HUES64 (cell line): Measurements from ENCODE around the gene RPL29.

Experiments
- H3K27ac ChIP-seq: 2 replicates; pipeline ENCODE4 v1.7.0; 2013; ENCODE audit warnings: low read depth, low read length, inconsistent platforms
- H3K27me3 ChIP-seq: 2 replicates; pipeline ENCODE4 v1.6.1; 2013; ENCODE audit warnings: mild to moderate bottlenecking, low read length; ENCODE audit not compliant: insufficient read depth
- H3K36me3 ChIP-seq: 2 replicates; pipeline ENCODE4 v1.6.1; 2013; ENCODE audit warnings: mild to moderate bottlenecking, low read length; ENCODE audit not compliant: insufficient read depth
- H3K4me1 ChIP-seq: 2 replicates; pipeline ENCODE4 v1.6.1; 2013; ENCODE audit warnings: mild to moderate bottlenecking, low read length, moderate library complexity; ENCODE audit not compliant: insufficient read depth
- H3K4me3 ChIP-seq: 2 replicates; pipeline ENCODE4 v1.5.1; 2013; ENCODE audit warnings: mild to moderate bottlenecking, low read length, moderate library complexity
- H3K9ac ChIP-seq: 2 replicates; pipeline ENCODE4 v1.6.1; 2013; ENCODE audit warnings: mild to moderate bottlenecking, low read depth, low read length
- H3K9me3 ChIP-seq: 2 replicates; pipeline ENCODE4 v1.6.1; 2013; ENCODE audit warnings: low read depth, low read length; ENCODE audit not compliant: insufficient read depth
- WGBS: fragments of 150-250, 120-280 bp; methylation state at CpG from one replicate; pipeline ENCODE4 v1.1.7; 2013; ENCODE audit warnings: missing lambda C conversion rate; 5-methylcytosine and 5-hydroxymethylcytosine counted together

RPL29 gene

GRCh38 chr3:51988286-51989146 lies 7.2 kb downstream of the RPL29 start:
- H3K36me3 ChIP-seq, result peaks cover 22% of the 10 kb centered on the region
- no peaks in the 10 kb centered on the region for H3K9me3 ChIP-seq
- no peak overlapping the region for H3K27ac ChIP-seq
- H3K27me3 ChIP-seq, result no peaks in the 10 kb centered on the region
- H3K4me3 ChIP-seq, result no peak overlapping the region
- WGBS, result 82% methylated on average over 15 of the region's 15 CpGs
- 0 out of 2 replicates have a peak, but pooled peaks cover 9% of the 10 kb centered on the region for H3K4me1 ChIP-seq
- no peak overlapping the region for H3K9ac ChIP-seq

- Histone ChIP-seq H3K9ac (no peak overlapping the region), H3K36me3 (peaks cover 14% of the 10 kb centered on the region), H3K4me3 (no peak overlapping the region), H3K4me1 (0 out of 2 replicates have a peak, but pooled peaks cover 11% of the 10 kb centered on the region), H3K27ac (no peak overlapping the region), H3K27me3 (no peaks in the 10 kb centered on the region), H3K9me3 (no peaks in the 10 kb centered on the region)
- 94% methylated on average over 7 of the region's 7 CpGs for whole genome bisulfite sequencing
Measured at GRCh38 chr3:51987568-51987967, 8.1 kb downstream of the RPL29 start.

- 86% methylated on average over 12 of the region's 12 CpGs for WGBS
- no peaks in the 10 kb centered on the region for H3K27me3 ChIP-seq
- H3K27ac ChIP-seq, result no peak overlapping the region
Measured at GRCh38 chr3:51986010-51986947, 9.4 kb downstream of the RPL29 start.

GRCh38 chr3:51985063-51985462 lies 10.6 kb downstream of the RPL29 start:
- Histone ChIP-seq H3K9ac (no peak overlapping the region), H3K4me1 (peaks cover 15% of the 10 kb centered on the region)
- 90% methylated on average over 6 of the region's 6 CpGs for WGBS

More at GRCh38 chr3:51986010-51986947, 9.4 kb downstream of the RPL29 start:
- Histone ChIP-seq H3K4me1 (peaks cover 15% of the 10 kb centered on the region), H3K9me3 (no peaks in the 10 kb centered on the region), H3K9ac (no peak overlapping the region), H3K4me3 (no peak overlapping the region), H3K36me3 (peaks cover 1% of the 10 kb centered on the region; the same call in 1 of the 2 replicates)

GRCh38 chr3:51984269-51984647 lies 11.4 kb downstream of the RPL29 start:
- Histone ChIP-seq H3K4me3 (peak overlapping the region; percentile 69; the same call in 1 of the 2 replicates), H3K27ac (no peak overlapping the region)

More at GRCh38 chr3:51985063-51985462, 10.6 kb downstream of the RPL29 start:
- no peak overlapping the region for H3K4me3 ChIP-seq
- no peak overlapping the region for H3K27ac ChIP-seq
- no peaks in the 10 kb centered on the region for H3K27me3 ChIP-seq
- H3K9me3 ChIP-seq, result no peaks in the 10 kb centered on the region
- no peaks in the 10 kb centered on the region for H3K36me3 ChIP-seq

GRCh38 chr3:51983578-51984268 lies 12.0 kb downstream of the RPL29 start:
- peak overlapping the region; percentile 77 for H3K9ac ChIP-seq
- H3K27me3 ChIP-seq, result no peaks in the 10 kb centered on the region
- peak overlapping the region; percentile 91 for H3K27ac ChIP-seq
- H3K4me3 ChIP-seq, result peak overlapping the region; percentile 69
- no peaks in the 10 kb centered on the region for H3K9me3 ChIP-seq
- no peaks in the 10 kb centered on the region for H3K36me3 ChIP-seq
- H3K4me1 ChIP-seq, result peaks cover 15% of the 10 kb centered on the region
- 75% methylated on average over 22 of the region's 22 CpGs for WGBS

More at GRCh38 chr3:51984269-51984647, 11.4 kb downstream of the RPL29 start:
- H3K9me3 ChIP-seq, result no peaks in the 10 kb centered on the region
- H3K9ac ChIP-seq, result 0 out of 2 replicates have a peak overlapping the region, but pooled peaks have one; percentile 77
- no peaks in the 10 kb centered on the region for H3K36me3 ChIP-seq
- H3K4me1 ChIP-seq, result peaks cover 15% of the 10 kb centered on the region
- H3K27me3 ChIP-seq, result no peaks in the 10 kb centered on the region

GRCh38 chr3:51982838-51983577 lies 12.7 kb downstream of the RPL29 start, which contains the start of gene ACY1:
Gene ACY1 (plus strand): TSS chr3:51983535. CDS start chr3:51984065, 530 bp downstream.
- no peaks in the 10 kb centered on the region for H3K36me3 ChIP-seq
- peak within 1 kb of the TSS; percentile 91 for H3K27ac ChIP-seq
- WGBS, result 1% methylated on average over 68 of the region's 68 CpGs
- no peaks in the 10 kb centered on the region for H3K9me3 ChIP-seq
- H3K4me3 ChIP-seq, result peak within 1 kb of the TSS; percentile 69
- H3K4me1 ChIP-seq, result peaks cover 10% of the 10 kb centered on the region
- no peaks in the 10 kb centered on the region for H3K27me3 ChIP-seq
- H3K9ac ChIP-seq, result peak within 1 kb of the TSS; percentile 77

- Histone ChIP-seq H3K27ac (peak overlapping the region; percentile 91), H3K4me1 (peaks cover 10% of the 10 kb centered on the region), H3K9me3 (no peaks in the 10 kb centered on the region), H3K36me3 (no peaks in the 10 kb centered on the region), H3K27me3 (peaks cover 2% of the 10 kb centered on the region; the same call in 1 of the 2 replicates), H3K4me3 (peak overlapping the region; percentile 69), H3K9ac (peak overlapping the region; percentile 77)
- WGBS, result 10% methylated on average over 4 of the region's 4 CpGs
Measured at GRCh38 chr3:51982352-51982837, 13.3 kb downstream of the RPL29 start.

- H3K27me3 ChIP-seq, result peaks cover 20% of the 10 kb centered on the region
- H3K9me3 ChIP-seq, result no peaks in the 10 kb centered on the region
- H3K27ac ChIP-seq, result no peak overlapping the region
- H3K9ac ChIP-seq, result no peak overlapping the region
- 96% methylated on average over 10 of the region's 10 CpGs for WGBS
- no peak overlapping the region for H3K4me3 ChIP-seq
- no peaks in the 10 kb centered on the region for H3K36me3 ChIP-seq
- peaks cover 15% of the 10 kb centered on the region for H3K4me1 ChIP-seq
Measured at GRCh38 chr3:51980253-51980652, 15.4 kb downstream of the RPL29 start.

GRCh38 chr3:51978143-51978502 lies 17.6 kb downstream of the RPL29 start:
- H3K4me1 ChIP-seq, result peaks cover 20% of the 10 kb centered on the region
- H3K27ac ChIP-seq, result no peak overlapping the region
- H3K9me3 ChIP-seq, result no peaks in the 10 kb centered on the region
- no peak overlapping the region for H3K9ac ChIP-seq
- no peak overlapping the region for H3K4me3 ChIP-seq
- peaks cover 36% of the 10 kb centered on the region for H3K27me3 ChIP-seq
- H3K36me3 ChIP-seq, result no peaks in the 10 kb centered on the region
- WGBS, result 88% methylated on average over 4 of the region's 4 CpGs
